PC-9 (cell line): ENCODE results near the gene SAYSD1. TPM values are rescaled to one million over a fixed set of nuclear protein-coding genes. Genes with fewer than 3 reads are reported as not detected.
"Not testable (repeated sequence)": the region's sequence is repeated elsewhere in the genome, so short reads cannot be mapped to it uniquely, and the experiment has no call there.

Experiments
- BruUV-seq: library from RNA; stranded (reverse); fragments of 400-500 nt; replicated peaks from 2 replicates; lab custom pipeline; 2021; lab: Mats Ljungman, UMichigan
- CTCF ChIA-PET: fragments of 300-600 bp; sonication (Branson Sonifier 250); formaldehyde crosslinking; loops from one replicate; lab custom pipeline; 2022; ENCODE audit warnings: antibody characterized with exemption; lab: Charles Lee
- POLR2A ChIA-PET: fragments of 300-600 bp; sonication (Branson Sonifier 250); formaldehyde crosslinking; loops from one replicate; lab custom pipeline; 2022; ENCODE audit warnings: antibody characterized with exemption; ENCODE audit not compliant: unreplicated experiment; lab: Charles Lee
- DNase-seq, 2 experiments: peaks; one replicate each; pipeline versions ENCODE4 v3.0.0 to v3.0.0-alpha.2; 2015 to 2022; ENCODE audit warnings: mixed read lengths in 1 of 2
- H2AFZ ChIP-seq: fragments of 200-600 bp; sonication (generic); 2 replicates; pipeline ENCODE4 v1.8.1; 2017; ENCODE audit warnings: antibody characterized with exemption
- H3F3A ChIP-seq: fragments of 200-600 bp; sonication (generic); 2 replicates; pipeline ENCODE4 v1.8.1; 2017; ENCODE audit warnings: antibody characterized with exemption, mild to moderate bottlenecking, low read depth; ENCODE audit not compliant: insufficient read depth
- H3K27ac ChIP-seq: fragments of 200-600 bp; sonication (generic); 2 replicates; pipeline ENCODE4 v1.6.1; 2016; ENCODE audit warnings: mixed run types
- H3K27me3 ChIP-seq: fragments of 200-600 bp; sonication (generic); 2 replicates; pipeline ENCODE4 v1.6.1; 2016; ENCODE audit warnings: low read depth, mixed run types; ENCODE audit not compliant: insufficient read depth
- H3K36me3 ChIP-seq: fragments of 200-600 bp; sonication (generic); 2 replicates; pipeline ENCODE4 v1.6.1; 2016; ENCODE audit warnings: low read depth, mixed run types
- H3K4me1 ChIP-seq: fragments of 200-600 bp; sonication (generic); replicated peaks from 2 replicates; pipeline ENCODE4 v1.6.1; 2016; ENCODE audit warnings: mixed run types; ENCODE audit not compliant: insufficient read depth
- H3K4me2 ChIP-seq: fragments of 200-600 bp; sonication (generic); 2 replicates; pipeline ENCODE4 v1.6.1; 2017; ENCODE audit warnings: mixed run types
- H3K4me3 ChIP-seq: fragments of 200-600 bp; sonication (generic); 2 replicates; pipeline ENCODE4 v1.6.1; 2016; ENCODE audit warnings: mixed run types
- H3K79me2 ChIP-seq: fragments of 200-600 bp; sonication (generic); 2 replicates; pipeline ENCODE4 v1.6.1; 2017; ENCODE audit warnings: low read depth, mixed run types
- H3K9me2 ChIP-seq: fragments of 200-600 bp; sonication (generic); 2 replicates; pipeline ENCODE4 v1.8.1; 2017; ENCODE audit warnings: mild to moderate bottlenecking; ENCODE audit not compliant: insufficient read depth
- H3K9me3 ChIP-seq: fragments of 200-600 bp; sonication (generic); 2 replicates; pipeline ENCODE4 v1.8.1; 2016; ENCODE audit warnings: low read depth; ENCODE audit not compliant: insufficient read depth
- H4K20me1 ChIP-seq: fragments of 200-600 bp; sonication (generic); 2 replicates; pipeline ENCODE4 v1.8.1; 2017; ENCODE audit not compliant: insufficient read depth
- CTCF ChIP-seq: fragments of 200-600 bp; sonication (generic); conservative IDR thresholded peaks from 2 replicates; pipeline ENCODE4 v1.6.1; 2017; ENCODE audit warnings: mixed run types, antibody characterized with exemption, mild to moderate bottlenecking, moderate library complexity
- EZH2 ChIP-seq: fragments of 200-600 bp; sonication (generic); IDR thresholded peaks from 2 replicates; pipeline ENCODE4 v1.8.0; 2017; ENCODE audit warnings: antibody characterized with exemption, low read depth
- intact Hi-C: fragments of 100-400 bp; cut with micrococcal nuclease; formaldehyde crosslinking; loops from one replicate; pipeline ENCODE4 v1.10.0; 2022; ENCODE audit not compliant: unreplicated experiment
- total RNA-seq: library from RNA; stranded (reverse); gene quantifications from 2 replicates; pipeline ENCODE4 v1.2.3, GENCODE V29; 2021

SAYSD1 gene
- total RNA-seq, 1 experiment from 2014 or later = 12.2 TPM

- H2AFZ ChIP-seq = no peak overlapping the region
- H3K79me2 ChIP-seq = no peaks in the 10 kb centered on the region
- no peaks in the 10 kb centered on the region for H3K9me2 ChIP-seq
- no peaks in the 10 kb centered on the region for H3K4me1 ChIP-seq
- no peak overlapping the region for H3K27ac ChIP-seq
- ChIA-PET CTCF (no interaction called here), POLR2A (no interaction called here)
- peaks cover 58% of the 10 kb centered on the region for H3K27me3 ChIP-seq
- BruUV-seq = no TSS peak
- H3K9me3 ChIP-seq = no peaks in the 10 kb centered on the region
- no peaks in the 10 kb centered on the region for H3F3A ChIP-seq
- TF ChIP-seq CTCF = no peak
- no peak overlapping the region for H3K4me3 ChIP-seq
- no peak overlapping the region for H3K4me2 ChIP-seq
- H3K36me3 ChIP-seq = no peaks in the 10 kb centered on the region
- no peaks in the 10 kb centered on the region for H4K20me1 ChIP-seq
- no peak for DNase-seq
- intact Hi-C loops = no loop called here
Measured at GRCh38 chr6:39140556-39141167, 25.7 kb upstream of the SAYSD1 start.

- no peak for TF ChIP-seq CTCF
- TF ChIP-seq EZH2 = no peak
- H3K27me3 ChIP-seq = peaks cover 59% of the 10 kb centered on the region
- H3K4me3 ChIP-seq = no peak overlapping the region
- BruUV-seq = no TSS peak
- H3K36me3 ChIP-seq = no peaks in the 10 kb centered on the region
- DNase-seq = peak; percentile 26 to 42
- H3K9me3 ChIP-seq = no peaks in the 10 kb centered on the region
- no peaks in the 10 kb centered on the region for H3K9me2 ChIP-seq
- H3K27ac ChIP-seq = no peak overlapping the region
- no peaks in the 10 kb centered on the region for H3K79me2 ChIP-seq
- H3F3A ChIP-seq = no peaks in the 10 kb centered on the region
- no peak overlapping the region for H3K4me2 ChIP-seq
- H3K4me1 ChIP-seq = no peaks in the 10 kb centered on the region
- intact Hi-C loops = no loop called here
- CTCF ChIA-PET = no interaction called here
- H2AFZ ChIP-seq = no peak overlapping the region
- POLR2A ChIA-PET = no interaction called here
- no peaks in the 10 kb centered on the region for H4K20me1 ChIP-seq
Measured at GRCh38 chr6:39137245-39137644, 22.3 kb upstream of the SAYSD1 start.

GRCh38 chr6:39136207-39136606 is 21.2 kb upstream of the SAYSD1 start:
- POLR2A ChIA-PET, H3K36me3 ChIP-seq, H2AFZ ChIP-seq, H4K20me1 ChIP-seq, BruUV-seq, intact Hi-C loops, H3K79me2 ChIP-seq, H3K9me3 ChIP-seq, CTCF ChIA-PET, DNase-seq, H3K4me1 ChIP-seq, H3F3A ChIP-seq, H3K4me3 ChIP-seq, H3K4me2 ChIP-seq, H3K9me2 ChIP-seq, H3K27ac ChIP-seq: not testable (repeated sequence)
- peaks cover 58% of the 10 kb centered on the region for H3K27me3 ChIP-seq

- CTCF ChIA-PET, H3K4me2 ChIP-seq, H3K27ac ChIP-seq, H3K79me2 ChIP-seq, DNase-seq, H3K4me1 ChIP-seq, H3K36me3 ChIP-seq, H3K9me3 ChIP-seq, H3F3A ChIP-seq, H4K20me1 ChIP-seq, H3K9me2 ChIP-seq, H3K4me3 ChIP-seq, BruUV-seq, H2AFZ ChIP-seq, intact Hi-C loops, POLR2A ChIA-PET: not testable (repeated sequence)
- peaks cover 53% of the 10 kb centered on the region for H3K27me3 ChIP-seq
Measured at GRCh38 chr6:39134761-39135160, 19.8 kb upstream of the SAYSD1 start.
